HG03097 (cell line): ENCODE measurements around the gene DDAH2.

ENCODE experiments used
- ATAC-seq: cut with Tn5 transposase; IDR thresholded peaks from one replicate; pipeline ENCODE4 v1.9.1; 2021; ENCODE audit not compliant: unreplicated experiment, low FRiP score

Gene DDAH2

GRCh38 chr6:31691564-31692108 is 37.5 kb downstream of the DDAH2 start:
- no peak for ATAC-seq

- no peak for ATAC-seq
These were observed 38.0 kb downstream of the DDAH2 start for GRCh38 chr6:31691078-31691463.

GRCh38 chr6:31690231-31691077 is 38.6 kb downstream of the DDAH2 start:
- no peak for ATAC-seq

GRCh38 chr6:31689249-31690110 is 39.6 kb downstream of the DDAH2 start:
- ATAC-seq = no peak

- no peak for ATAC-seq
These were observed 41.0 kb downstream of the DDAH2 start for GRCh38 chr6:31687860-31688693.

- ATAC-seq = no peak
These were observed 41.8 kb downstream of the DDAH2 start for GRCh38 chr6:31687321-31687720.

GRCh38 chr6:31686483-31686882 is 42.6 kb downstream of the DDAH2 start:
- no peak for ATAC-seq

GRCh38 chr6:31683591-31683990 is 45.5 kb downstream of the DDAH2 start:
- ATAC-seq = no peak

GRCh38 chr6:31681135-31681671 is 47.9 kb downstream of the DDAH2 start:
- ATAC-seq = no peak

GRCh38 chr6:31680226-31681134 is 48.6 kb downstream of the DDAH2 start, which contains the start of gene LY6G5C:
LY6G5C (minus strand) TSS chr6:31681067; CDS start chr6:31680373, 694 bp downstream.
- ATAC-seq = no peak

GRCh38 chr6:31677955-31678354 is 51.1 kb downstream of the DDAH2 start:
- ATAC-seq = no peak
